Endodermal cell (in vitro differentiated cells): ENCODE measurements around the gene NKD1. TPM values are rescaled to one million over a fixed set of nuclear protein-coding genes. Genes with fewer than 3 reads are reported as not detected.

Experiments
- DNase-seq: peaks from one replicate; pipeline ENCODE4 v3.0.0-alpha.2; 2017
- H3K27ac ChIP-seq: 2 replicates; pipeline ENCODE4 v1.5.1; 2013; ENCODE audit warnings: mild to moderate bottlenecking, low read depth, low read length, moderate library complexity
- H3K27me3 ChIP-seq: 2 replicates; pipeline ENCODE4 v1.6.1; 2013; ENCODE audit warnings: mild to moderate bottlenecking, low read length, moderate library complexity; ENCODE audit not compliant: insufficient read depth, control insufficient read depth, poor library complexity, severe bottlenecking
- H3K36me3 ChIP-seq: 2 replicates; pipeline ENCODE4 v1.7.0; 2013; ENCODE audit warnings: mild to moderate bottlenecking, low read length, moderate library complexity; ENCODE audit not compliant: control insufficient read depth, insufficient read depth
- H3K4me1 ChIP-seq: one replicate; pipeline ENCODE4 v1.7.0; 2013; ENCODE audit warnings: low read length; ENCODE audit not compliant: control insufficient read depth, insufficient read depth
- H3K4me3 ChIP-seq: 2 replicates; pipeline ENCODE4 v1.5.1; 2013; ENCODE audit warnings: mild to moderate bottlenecking, low read length, moderate library complexity
- H3K9ac ChIP-seq: 2 replicates; pipeline ENCODE4 v1.6.1; 2013; ENCODE audit warnings: mild to moderate bottlenecking, low read length, moderate library complexity; ENCODE audit not compliant: poor library complexity, severe bottlenecking; ENCODE audit errors: extremely low read depth
- H3K9me3 ChIP-seq: 2 replicates; pipeline ENCODE4 v1.6.1; 2013; ENCODE audit warnings: mild to moderate bottlenecking, low read length, moderate library complexity; ENCODE audit not compliant: control insufficient read depth
- H3K27ac Mint-ChIP-seq: 2 replicates; pipeline ENCODE4 v1.8.0; 2020; ENCODE audit warnings: mixed read lengths
- H3K27me3 Mint-ChIP-seq: 2 replicates; pipeline ENCODE4 v1.8.0; 2021; ENCODE audit warnings: mild to moderate bottlenecking, mixed read lengths; ENCODE audit not compliant: insufficient read depth
- H3K36me3 Mint-ChIP-seq: 2 replicates; pipeline ENCODE4 v1.8.0; 2020; ENCODE audit warnings: low read depth, mixed read lengths
- H3K4me1 Mint-ChIP-seq: 2 replicates; pipeline ENCODE4 v1.8.0; 2020; ENCODE audit warnings: mixed read lengths
- H3K4me3 Mint-ChIP-seq: 2 replicates; pipeline ENCODE4 v1.8.0; 2020; ENCODE audit warnings: mild to moderate bottlenecking, moderate library complexity, mixed read lengths
- H3K9me3 Mint-ChIP-seq: 2 replicates; pipeline ENCODE4 v1.8.0; 2020; ENCODE audit warnings: mild to moderate bottlenecking, mixed read lengths
- WGBS, 2 experiments: methylation state at CpG; one replicate each; pipeline versions ENCODE4 v1.1.5 to v1.1.7; 2013; ENCODE audit warnings: missing lambda C conversion rate in 2 of 2, mixed read lengths in 1 of 2; ENCODE audit not compliant: insufficient coverage in 1 of 2, insufficient read length in 1 of 2; 5-methylcytosine and 5-hydroxymethylcytosine counted together
- total RNA-seq, 2 donors: library from RNA; stranded (reverse); fragmentation: NEBNext Ultra II Directional in 1 of 2; extraction: Animal tissue kit (Norgen Biotek cat#: 25700) in 1 of 2; gene quantifications; 2 replicates in 1 of 2; 3 replicates in 1 of 2; pipeline ENCODE4 v1.2.1, GENCODE V29; 2021
- TF ChIP-seq, protein P1 (sequence below): fragments of 200-600 bp; sonication (generic); conservative IDR thresholded peaks from 2 replicates; pipeline ENCODE4 v1.5.0; 2021; ENCODE audit warnings: antibody characterized with exemption, mild to moderate bottlenecking

Gene NKD1
- total RNA-seq, 2 donors from 2014 or later, result 7.0 to 9.5 TPM

GRCh38 chr16:50683689-50684374 is 135.6 kb downstream of the NKD1 start:
- no peaks in the 10 kb centered on the region for H3K36me3 ChIP-seq
- no peaks in the 10 kb centered on the region for H3K4me1 ChIP-seq
- Mint-ChIP-seq H3K4me1 (no peaks in the 10 kb centered on the region), H3K27ac (no peak overlapping the region), H3K9me3 (no peaks in the 10 kb centered on the region), H3K36me3 (no peaks in the 10 kb centered on the region), H3K27me3 (peaks cover 3% of the 10 kb centered on the region), H3K4me3 (no peak overlapping the region)
- no peak overlapping the region for H3K9ac ChIP-seq
- 85 to 91% methylated on average over 6 to 14 of the region's 14 CpGs for WGBS, 2 experiments
- no peaks in the 10 kb centered on the region for H3K27me3 ChIP-seq
- no peak overlapping the region for H3K27ac ChIP-seq
- no peak for DNase-seq
- H3K9me3 ChIP-seq, result no peaks in the 10 kb centered on the region
- H3K4me3 ChIP-seq, result no peak overlapping the region
- TF ChIP-seq, protein P1, sequence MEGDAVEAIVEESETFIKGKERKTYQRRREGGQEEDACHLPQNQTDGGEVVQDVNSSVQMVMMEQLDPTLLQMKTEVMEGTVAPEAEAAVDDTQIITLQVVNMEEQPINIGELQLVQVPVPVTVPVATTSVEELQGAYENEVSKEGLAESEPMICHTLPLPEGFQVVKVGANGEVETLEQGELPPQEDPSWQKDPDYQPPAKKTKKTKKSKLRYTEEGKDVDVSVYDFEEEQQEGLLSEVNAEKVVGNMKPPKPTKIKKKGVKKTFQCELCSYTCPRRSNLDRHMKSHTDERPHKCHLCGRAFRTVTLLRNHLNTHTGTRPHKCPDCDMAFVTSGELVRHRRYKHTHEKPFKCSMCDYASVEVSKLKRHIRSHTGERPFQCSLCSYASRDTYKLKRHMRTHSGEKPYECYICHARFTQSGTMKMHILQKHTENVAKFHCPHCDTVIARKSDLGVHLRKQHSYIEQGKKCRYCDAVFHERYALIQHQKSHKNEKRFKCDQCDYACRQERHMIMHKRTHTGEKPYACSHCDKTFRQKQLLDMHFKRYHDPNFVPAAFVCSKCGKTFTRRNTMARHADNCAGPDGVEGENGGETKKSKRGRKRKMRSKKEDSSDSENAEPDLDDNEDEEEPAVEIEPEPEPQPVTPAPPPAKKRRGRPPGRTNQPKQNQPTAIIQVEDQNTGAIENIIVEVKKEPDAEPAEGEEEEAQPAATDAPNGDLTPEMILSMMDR, result peak; percentile 17

GRCh38 chr16:50684823-50685461 is 136.7 kb downstream of the NKD1 start:
- TF ChIP-seq, protein P1, result no peak
- DNase-seq, result no peak
- Mint-ChIP-seq H3K4me1 (no peaks in the 10 kb centered on the region), H3K4me3 (no peak overlapping the region), H3K36me3 (no peaks in the 10 kb centered on the region), H3K27me3 (peaks cover 3% of the 10 kb centered on the region), H3K9me3 (no peaks in the 10 kb centered on the region), H3K27ac (no peak overlapping the region)
- Histone ChIP-seq H3K9me3 (no peaks in the 10 kb centered on the region), H3K27ac (no peak overlapping the region), H3K36me3 (no peaks in the 10 kb centered on the region), H3K4me1 (no peaks in the 10 kb centered on the region), H3K9ac (no peak overlapping the region), H3K4me3 (no peak overlapping the region), H3K27me3 (no peaks in the 10 kb centered on the region)
- WGBS, 2 experiments, result 94 to 95% methylated on average over 9 to 11 of the region's 11 CpGs

- no peaks in the 10 kb centered on the region for H3K4me1 ChIP-seq
- TF ChIP-seq, protein P1, result no peak
- no peaks in the 10 kb centered on the region for H3K4me1 Mint-ChIP-seq
- H3K36me3 Mint-ChIP-seq, result no peaks in the 10 kb centered on the region
- no peaks in the 10 kb centered on the region for H3K27me3 ChIP-seq
- H3K4me3 Mint-ChIP-seq, result no peak overlapping the region
- no peaks in the 10 kb centered on the region for H3K9me3 ChIP-seq
- no peaks in the 10 kb centered on the region for H3K36me3 ChIP-seq
- peaks cover 3% of the 10 kb centered on the region for H3K27me3 Mint-ChIP-seq
- H3K4me3 ChIP-seq, result no peak overlapping the region
- H3K27ac ChIP-seq, result no peak overlapping the region
- WGBS, 2 experiments, result 92 to 94% methylated on average over 8 of the region's 8 CpGs
- H3K9me3 Mint-ChIP-seq, result no peaks in the 10 kb centered on the region
- DNase-seq, result no peak
- no peak overlapping the region for H3K9ac ChIP-seq
- H3K27ac Mint-ChIP-seq, result no peak overlapping the region
These were observed 137.4 kb downstream of the NKD1 start for GRCh38 chr16:50685462-50686063.
